IPS DF 4.7 (cell line): ENCODE data around the gene LTO1.

Source experiments
- DNase-seq: peaks from one replicate; pipeline ENCODE4 v3.0.0-alpha.2; 2013; ENCODE audit warnings: low spot score; ENCODE audit errors: extremely low read depth

The LTO1 gene

GRCh38 chr11:69646493-69647389, 28.4 kb downstream of the LTO1 start:
- no peak for DNase-seq

GRCh38 chr11:69645801-69646492, 29.2 kb downstream of the LTO1 start:
- DNase-seq: no peak

- no peak for DNase-seq
These were observed 30.0 kb downstream of the LTO1 start for GRCh38 chr11:69644962-69645675.

- DNase-seq: no peak
These were observed 30.8 kb downstream of the LTO1 start for GRCh38 chr11:69644071-69644961.

GRCh38 chr11:69643646-69644045, 31.5 kb downstream of the LTO1 start:
- no peak for DNase-seq

GRCh38 chr11:69642913-69643632, 32.1 kb downstream of the LTO1 start:
- DNase-seq: no peak

GRCh38 chr11:69642549-69642912, 32.6 kb downstream of the LTO1 start:
- DNase-seq: no peak

GRCh38 chr11:69641681-69642548, 33.2 kb downstream of the LTO1 start:
- DNase-seq: no peak

- no peak for DNase-seq
These were observed 34.1 kb downstream of the LTO1 start, which contains the start of gene CCND1 for GRCh38 chr11:69640995-69641581. TSS of gene CCND1 (plus strand) at chr11:69641156. CDS start at chr11:69641314, 158 bp downstream.

GRCh38 chr11:69640260-69640994, 34.7 kb downstream of the LTO1 start:
- no peak for DNase-seq

- no peak for DNase-seq
These were observed 35.3 kb downstream of the LTO1 start for GRCh38 chr11:69639831-69640230.

GRCh38 chr11:69638941-69639681, 36.0 kb downstream of the LTO1 start:
- no peak for DNase-seq

GRCh38 chr11:69637941-69638871, 36.9 kb downstream of the LTO1 start:
- no peak for DNase-seq

GRCh38 chr11:69637198-69637940, 37.8 kb downstream of the LTO1 start:
- DNase-seq: no peak

- no peak for DNase-seq
These were observed 38.5 kb downstream of the LTO1 start for GRCh38 chr11:69636512-69637197.
